IMR-90 (cell line): Measurements from ENCODE around the gene WDR45B. TPM values are rescaled to one million over a fixed set of nuclear protein-coding genes. Genes with fewer than 3 reads are reported as not detected.

Experiments
- ATAC-seq: fragments of 200-7000 bp; cut with Tn5 transposase; 2 replicates; pipeline ENCODE4 v1.9.1; 2020; ENCODE audit warnings: low read depth, mild to moderate bottlenecking, moderate library complexity
- BruUV-seq: library from RNA; stranded (reverse); fragments of 400-500 nt; replicated peaks from 2 replicates; lab custom pipeline; 2021; lab: Mats Ljungman, UMichigan
- CTCF ChIA-PET: fragments of 300-600 bp; formaldehyde crosslinking; extraction: SDS; loops from one replicate; lab custom pipeline; 2021; ENCODE audit warnings: antibody characterized with exemption; lab: Yijun Ruan, JAX
- POLR2A ChIA-PET: fragments of 300-600 bp; sonication (Branson Sonifier 250); formaldehyde crosslinking; loops from one replicate; lab custom pipeline; 2022; ENCODE audit warnings: antibody characterized with exemption; ENCODE audit not compliant: unreplicated experiment; lab: Charles Lee
- DNase-seq: peaks from one replicate; pipeline ENCODE4 v3.0.0; 2013
- H2AFZ ChIP-seq: replicated peaks from 2 replicates; pipeline ENCODE3; 2013; ENCODE audit warnings: low read length, mild to moderate bottlenecking; ENCODE audit not compliant: poor library complexity
- H2AK5ac ChIP-seq: 2 replicates; pipeline ENCODE4 v1.6.1; 2013; ENCODE audit warnings: low read depth, low read length, inconsistent platforms
- H2AK9ac ChIP-seq: replicated peaks from 2 replicates; pipeline ENCODE3; 2013; ENCODE audit warnings: mild to moderate bottlenecking, low read depth, low read length, moderate library complexity; ENCODE audit not compliant: poor library complexity
- H2BK120ac ChIP-seq: 2 replicates; pipeline ENCODE4 v1.6.1; 2013; ENCODE audit warnings: low read depth, low read length, inconsistent platforms
- H2BK15ac ChIP-seq: 3 replicates; pipeline ENCODE4 v1.6.1; 2013; ENCODE audit warnings: low read depth, low read length, inconsistent platforms
- H2BK20ac ChIP-seq: 2 replicates; pipeline ENCODE4 v1.6.1; 2013; ENCODE audit warnings: low read depth, mild to moderate bottlenecking, inconsistent platforms, low read length, moderate library complexity
- H2BK5ac ChIP-seq: 2 replicates; pipeline ENCODE4 v1.6.1; 2013; ENCODE audit warnings: mild to moderate bottlenecking, low read depth, low read length, inconsistent platforms; ENCODE audit not compliant: poor library complexity, severe bottlenecking
- H3K14ac ChIP-seq: replicated peaks from 2 replicates; pipeline ENCODE4 v1.6.1; 2013; ENCODE audit warnings: low read depth, low read length, inconsistent platforms
- H3K18ac ChIP-seq: 2 replicates; pipeline ENCODE4 v1.6.1; 2013; ENCODE audit warnings: low read depth, low read length, control low read depth
- H3K23ac ChIP-seq: 2 replicates; pipeline ENCODE4 v1.6.1; 2013; ENCODE audit warnings: low read depth, low read length, inconsistent platforms
- H3K27ac ChIP-seq: 2 replicates; pipeline ENCODE4 v1.5.1; 2013; ENCODE audit warnings: mild to moderate bottlenecking, control low read depth, low read length; ENCODE audit not compliant: insufficient read depth
- H3K27me3 ChIP-seq: 2 replicates; pipeline ENCODE4 v1.6.1; 2013; ENCODE audit warnings: low read length; ENCODE audit not compliant: control insufficient read depth, insufficient read depth
- H3K36me3 ChIP-seq: 2 replicates; pipeline ENCODE4 v1.6.1; 2013; ENCODE audit warnings: low read length, mixed read lengths; ENCODE audit not compliant: control insufficient read depth, insufficient read depth
- H3K4ac ChIP-seq: 2 replicates; pipeline ENCODE4 v1.6.1; 2013; ENCODE audit warnings: low read depth, low read length, inconsistent platforms
- H3K4me1 ChIP-seq: 2 replicates; pipeline ENCODE4 v1.6.1; 2013; ENCODE audit warnings: low read length, mixed read lengths; ENCODE audit not compliant: control insufficient read depth, insufficient read depth
- H3K4me2 ChIP-seq: 2 replicates; pipeline ENCODE4 v1.6.1; 2013; ENCODE audit warnings: low read depth, mild to moderate bottlenecking, control low read depth, low read length, moderate library complexity
- H3K4me3 ChIP-seq: 2 replicates; pipeline ENCODE4 v1.5.1; 2013; ENCODE audit warnings: low read depth, mild to moderate bottlenecking, control low read depth, low read length, moderate library complexity; ENCODE audit not compliant: insufficient read depth
- H3K56ac ChIP-seq: 2 replicates; pipeline ENCODE4 v1.6.1; 2013; ENCODE audit warnings: low read length, inconsistent platforms; ENCODE audit not compliant: insufficient read depth; ENCODE audit errors: extremely low read depth
- H3K79me1 ChIP-seq, 2 experiments: 2 replicates each; pipeline ENCODE4 v1.6.1; 2013; ENCODE audit warnings: low read length in 2 of 2, inconsistent platforms in 1 of 2, low read depth in 1 of 2
- H3K9ac ChIP-seq: 2 replicates; pipeline ENCODE4 v1.6.1; 2013; ENCODE audit warnings: low read depth, low read length, control low read depth
- H3K9me1 ChIP-seq: 2 replicates; pipeline ENCODE4 v1.6.1; 2013; ENCODE audit warnings: low read length, inconsistent platforms; ENCODE audit not compliant: insufficient read depth
- H3K9me3 ChIP-seq: 2 replicates; pipeline ENCODE4 v1.6.1; 2013; ENCODE audit warnings: low read length; ENCODE audit not compliant: control insufficient read depth, insufficient read depth
- H4K20me1 ChIP-seq: 2 replicates; pipeline ENCODE4 v1.6.1; 2013; ENCODE audit warnings: low read length, inconsistent platforms; ENCODE audit not compliant: insufficient read depth
- H4K5ac ChIP-seq: 2 replicates; pipeline ENCODE4 v1.6.1; 2013; ENCODE audit warnings: mild to moderate bottlenecking, low read depth, low read length, control low read depth
- H4K8ac ChIP-seq, 2 experiments: 2 replicates each; pipeline ENCODE4 v1.6.1; 2013; ENCODE audit warnings: low read depth in 2 of 2, low read length in 2 of 2, control low read depth in 1 of 2, inconsistent platforms in 1 of 2
- H4K91ac ChIP-seq: 2 replicates; pipeline ENCODE4 v1.6.1; 2013; ENCODE audit warnings: low read depth, low read length, inconsistent platforms; ENCODE audit not compliant: insufficient read depth
- BHLHE40 ChIP-seq: fragments of 150-350 bp; IDR thresholded peaks from 2 replicates; pipeline ENCODE4 v1.6.1; 2016; ENCODE audit warnings: mild to moderate bottlenecking, low read depth, low read length
- CHD1 ChIP-seq: IDR thresholded peaks from 2 replicates; pipeline ENCODE4 v1.6.1; 2012; ENCODE audit warnings: low read depth, low read length, improper control_type of control experiment
- FOS ChIP-seq: fragments of 150-350 bp; IDR thresholded peaks from 2 replicates; pipeline ENCODE4 v1.6.1; 2016; ENCODE audit warnings: low read depth, low read length
- MAFK ChIP-seq: IDR thresholded peaks from 2 replicates; pipeline ENCODE4 v1.6.1; 2012; ENCODE audit warnings: low read depth, low read length, improper control_type of control experiment
- MAZ ChIP-seq: IDR thresholded peaks from 2 replicates; pipeline ENCODE4 v1.6.1; 2012; ENCODE audit warnings: low read depth, mild to moderate bottlenecking, low read length, improper control_type of control experiment, moderate library complexity, borderline replicate concordance
- POLR2A ChIP-seq: IDR thresholded peaks from 2 replicates; pipeline ENCODE4 v1.6.1; 2012; ENCODE audit warnings: mild to moderate bottlenecking, low read depth, low read length
- WGBS, 2 experiments: methylation state at CpG; one replicate each; pipeline versions ENCODE4 v1.1.5 to v1.1.7; 2013; ENCODE audit warnings: missing lambda C conversion rate in 2 of 2; ENCODE audit not compliant: insufficient read length in 1 of 2; ENCODE audit errors: extremely low coverage in 2 of 2; 5-methylcytosine and 5-hydroxymethylcytosine counted together
- dilution Hi-C: fragments of 300-500 bp; cut with HindIII; formaldehyde crosslinking; loops from one replicate; pipeline ENCODE4 v1.14.3; 2018; ENCODE audit warnings: low sequenced_read_pairs; ENCODE audit not compliant: unreplicated experiment
- in situ Hi-C: fragments of 300-500 bp; cut with MboI; formaldehyde crosslinking; loops from 3 replicates; pipeline ENCODE4 v1.14.3; 2019; ENCODE audit warnings: low sequenced_read_pairs, inconsistent platforms, mixed read lengths
- intact Hi-C: fragments of 100-400 bp; cut with micrococcal nuclease; formaldehyde crosslinking; loops from 2 replicates; pipeline ENCODE4 v1.10.0; 2022
- polyA plus RNA-seq, 3 experiments: library from polyadenylated mRNA; depleted of rRNA; stranded (reverse); fragments of >200 nt; gene quantifications; 2 replicates each; pipeline ENCODE4 v1.2.3, GENCODE V29; 2012; ENCODE audit warnings: low replicate concordance in 1 of 3
- total RNA-seq: library from RNA; depleted of rRNA; stranded (reverse); fragments of >200 nt; gene quantifications from 2 replicates; pipeline ENCODE4 v1.2.3, GENCODE V29; 2012

WDR45B gene
- total and polyA plus RNA-seq, 2 of the 4 experiments (the other 2 are of a cell fraction): 98.2 to 110 TPM

DNA sequence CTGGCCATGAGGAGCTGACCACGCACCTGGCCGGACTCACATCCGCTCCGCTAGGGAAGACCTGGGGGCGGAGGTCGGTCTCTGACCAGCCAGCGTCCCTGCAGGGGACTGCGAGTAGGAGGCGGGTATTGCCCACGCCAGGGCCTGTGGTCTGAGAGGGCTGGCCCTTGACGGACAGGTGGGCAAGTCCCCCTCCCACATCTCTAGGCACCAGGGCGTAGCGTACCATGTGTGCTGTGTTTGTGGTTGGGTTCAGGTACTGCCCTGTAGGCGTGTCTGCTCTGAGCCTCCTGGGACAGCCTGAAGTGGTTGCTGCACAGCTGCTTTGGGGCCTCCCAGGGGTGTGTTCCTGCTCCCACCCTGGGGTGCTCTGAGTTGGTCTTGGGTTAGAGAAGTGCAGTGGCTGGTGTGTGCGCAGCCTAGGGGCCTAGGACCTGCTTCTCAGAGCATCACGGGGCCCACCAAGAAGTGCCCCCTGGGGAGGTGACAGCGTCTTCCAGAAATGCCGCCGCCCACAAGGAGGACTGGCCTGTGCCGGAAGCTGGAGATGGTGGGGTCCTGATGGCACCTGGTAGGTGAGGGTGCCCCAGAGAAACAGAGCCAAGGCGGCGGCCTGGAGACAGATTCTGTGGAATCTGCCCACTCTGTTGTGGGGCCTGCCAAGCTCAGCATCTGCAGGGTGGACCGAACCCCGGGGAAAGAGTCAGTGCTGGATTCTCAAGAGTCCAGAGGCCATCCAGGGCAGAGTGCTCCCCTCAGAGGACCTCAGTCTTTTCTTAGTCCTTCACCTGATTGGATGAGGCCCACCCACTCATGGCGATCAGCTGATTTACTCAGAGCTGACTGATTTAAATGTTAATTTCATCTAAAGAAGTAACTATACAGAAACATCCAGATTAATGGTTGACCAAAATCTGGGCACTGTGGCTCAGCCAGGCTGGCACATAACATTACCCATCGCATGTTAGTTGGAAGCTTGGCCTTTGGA lies 48.3 kb downstream of the WDR45B start:
- Histone ChIP-seq H3K9ac (no peak overlapping the region), H3K27ac (no peak overlapping the region), H3K4me3 (no peak overlapping the region), H3K9me3 (no peaks in the 10 kb centered on the region), H3K9me1 (peaks cover 11% of the 10 kb centered on the region), H2BK5ac (no peak overlapping the region), H3K79me1 (peaks cover 18 to 89% of the 10 kb centered on the region in 2 experiments; a peak in 3 of 4 replicates), H3K4me2 (no peak overlapping the region), H2BK20ac (no peak overlapping the region), H3K14ac (no peak overlapping the region), H4K20me1 (peaks cover 12% of the 10 kb centered on the region), H4K5ac (no peak overlapping the region), H2AFZ (no peak overlapping the region), H3K36me3 (peaks cover 81% of the 10 kb centered on the region), H2AK5ac (no peak overlapping the region), H3K27me3 (no peaks in the 10 kb centered on the region), H3K4me1 (peaks cover 7% of the 10 kb centered on the region), H3K56ac (no peak overlapping the region), H3K18ac (no peak overlapping the region), H2BK15ac (no peak overlapping the region), H3K23ac (no peak overlapping the region), H2AK9ac (no peak overlapping the region), H4K91ac (no peak overlapping the region), H3K4ac (no peak overlapping the region), H4K8ac (no peak overlapping the region), H2BK120ac (no peak overlapping the region)
- ATAC-seq: no peak
- DNase-seq: no peak
- BruUV-seq: no TSS peak
- 98% methylated on average over 9 of the region's 26 CpGs; no CpG with 5 or more reads in 1 of the 2 experiments for WGBS, 2 experiments
- in situ Hi-C loops: no loop called here
- CTCF ChIA-PET: no interaction called here
- dilution Hi-C loops: no loop called here
- POLR2A ChIA-PET: no interaction called here
- no peak for TF ChIP-seq CHD1
- TF ChIP-seq MAFK: no peak
- no peak for TF ChIP-seq FOS
- no peak for TF ChIP-seq POLR2A
- TF ChIP-seq MAZ: no peak
- TF ChIP-seq BHLHE40: no peak
- intact Hi-C loops: no loop called here
